DOHH2 (cell line): Measurements from ENCODE around the gene ENDOD1.

ENCODE experiments used
- EZH2phosphoT487 ChIP-seq: fragments of 200-600 bp; sonication (generic); IDR thresholded peaks from 2 replicates; pipeline ENCODE4 v1.6.1; 2017; ENCODE audit warnings: borderline replicate concordance, mild to moderate bottlenecking, antibody characterized with exemption, low read length, moderate library complexity, mixed read lengths
- TF ChIP-seq, protein P1 (sequence below): fragments of 200-600 bp; sonication (generic); IDR thresholded peaks from one replicate; pipeline ENCODE4 v1.5.1; 2014; ENCODE audit warnings: antibody characterized with exemption, mild to moderate bottlenecking, low read depth, low read length; ENCODE audit not compliant: poor library complexity, severe bottlenecking

DNA sequence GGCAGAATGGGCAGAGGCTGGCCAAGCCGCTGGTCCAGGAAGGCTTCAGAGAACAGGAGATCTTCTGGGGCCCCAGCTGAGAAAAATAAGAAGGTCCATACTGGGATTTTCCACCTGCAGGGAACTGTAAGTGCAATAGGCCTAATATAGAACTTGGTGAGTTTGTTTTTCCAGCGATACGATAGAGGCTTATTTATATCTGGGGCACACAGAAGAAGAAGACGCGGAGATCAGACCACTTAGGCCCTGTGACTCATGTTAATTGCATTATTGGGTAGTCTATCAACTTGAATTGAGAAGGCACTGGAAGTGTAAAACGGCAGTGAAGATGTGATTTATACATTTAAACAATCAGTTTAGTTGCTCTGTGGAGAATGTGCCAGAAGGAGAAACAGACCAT lies 30.6 kb upstream of the ENDOD1 start:
- TF ChIP-seq, protein P1, sequence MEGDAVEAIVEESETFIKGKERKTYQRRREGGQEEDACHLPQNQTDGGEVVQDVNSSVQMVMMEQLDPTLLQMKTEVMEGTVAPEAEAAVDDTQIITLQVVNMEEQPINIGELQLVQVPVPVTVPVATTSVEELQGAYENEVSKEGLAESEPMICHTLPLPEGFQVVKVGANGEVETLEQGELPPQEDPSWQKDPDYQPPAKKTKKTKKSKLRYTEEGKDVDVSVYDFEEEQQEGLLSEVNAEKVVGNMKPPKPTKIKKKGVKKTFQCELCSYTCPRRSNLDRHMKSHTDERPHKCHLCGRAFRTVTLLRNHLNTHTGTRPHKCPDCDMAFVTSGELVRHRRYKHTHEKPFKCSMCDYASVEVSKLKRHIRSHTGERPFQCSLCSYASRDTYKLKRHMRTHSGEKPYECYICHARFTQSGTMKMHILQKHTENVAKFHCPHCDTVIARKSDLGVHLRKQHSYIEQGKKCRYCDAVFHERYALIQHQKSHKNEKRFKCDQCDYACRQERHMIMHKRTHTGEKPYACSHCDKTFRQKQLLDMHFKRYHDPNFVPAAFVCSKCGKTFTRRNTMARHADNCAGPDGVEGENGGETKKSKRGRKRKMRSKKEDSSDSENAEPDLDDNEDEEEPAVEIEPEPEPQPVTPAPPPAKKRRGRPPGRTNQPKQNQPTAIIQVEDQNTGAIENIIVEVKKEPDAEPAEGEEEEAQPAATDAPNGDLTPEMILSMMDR: no peak
- TF ChIP-seq EZH2phosphoT487: no peak
